K562 (cell line): ENCODE measurements around the gene BSPRY. TPM values are rescaled to one million over a fixed set of nuclear protein-coding genes. Genes with fewer than 3 reads are reported as not detected.
A peak's percentile ranks its signal among the peaks of the same experiment; 100 is the strongest.

Source experiments
- ARNT ChIP-seq, 2 experiments: fragments of 450-650 bp; IDR thresholded peaks; 2 replicates each; pipeline ENCODE4 v1.6.1; 2016; ENCODE audit warnings: mild to moderate bottlenecking in 1 of 2
- CHCHD3 ChIP-seq: fragments of 250-450 bp; sonication (Bioruptor Pico); IDR thresholded peaks from 2 replicates; pipeline ENCODE4 v2.1.2; 2022; ENCODE audit warnings: mild to moderate bottlenecking
- EZH2 ChIP-seq: IDR thresholded peaks from 2 replicates; pipeline ENCODE4 v1.6.1; 2012; ENCODE audit warnings: low read depth, mild to moderate bottlenecking, inconsistent platforms, low read length, borderline replicate concordance
- FOXM1 ChIP-seq, 2 experiments: fragments of 450-650 bp in 1 of 2; sonication (generic) in 1 of 2; formaldehyde crosslinking in 1 of 2; IDR thresholded peaks; 2 replicates each; pipeline versions ENCODE4 v1.6.1 to v1.9.0; 2017 to 2022; ENCODE audit warnings: low read depth in 2 of 2, mild to moderate bottlenecking in 2 of 2, missing genetic modification reagents in 1 of 2, moderate library complexity in 1 of 2
- FUS ChIP-seq: fragments of 200-400 bp; formaldehyde crosslinking; optimal IDR thresholded peaks from 2 replicates; pipeline ENCODE3; 2017; ENCODE audit warnings: low read depth, low read length
- KDM2B ChIP-seq: fragments of 250-450 bp; sonication (Bioruptor Pico); IDR thresholded peaks from 2 replicates; pipeline ENCODE4 v1.8.0; 2021; ENCODE audit warnings: mild to moderate bottlenecking, moderate library complexity
- KDM5B ChIP-seq: fragments of 200-600 bp; sonication (generic); IDR thresholded peaks from 2 replicates; pipeline ENCODE4 v1.6.1; 2012; ENCODE audit warnings: low read depth, mild to moderate bottlenecking, moderate library complexity, low read length, control low read depth, inconsistent platforms; ENCODE audit not compliant: insufficient replicate concordance
- KLF10 ChIP-seq: fragments of 250-450 bp; sonication (Bioruptor Pico); IDR thresholded peaks from 2 replicates; pipeline ENCODE4 v1.6.1; 2021; ENCODE audit warnings: matching md5 sums
- KLF13 ChIP-seq: fragments of 450-650 bp; IDR thresholded peaks from 2 replicates; pipeline ENCODE4 v1.6.1; 2016; ENCODE audit warnings: missing genetic modification characterization, low read depth, mild to moderate bottlenecking, missing compliant biosample characterization, moderate library complexity, borderline replicate concordance
- LCOR ChIP-seq: sonication (generic); formaldehyde crosslinking; IDR thresholded peaks from 2 replicates; pipeline ENCODE4 v1.8.0; 2022; ENCODE audit warnings: mild to moderate bottlenecking, missing genetic modification reagents
- NCOR1 ChIP-seq: fragments of 450-650 bp; IDR thresholded peaks from 2 replicates; pipeline ENCODE4 v1.6.1; 2016; ENCODE audit warnings: mild to moderate bottlenecking, moderate library complexity
- NFYB ChIP-seq: IDR thresholded peaks from 2 replicates; pipeline ENCODE4 v1.6.1; 2011; ENCODE audit warnings: mild to moderate bottlenecking, moderate library complexity; ENCODE audit not compliant: insufficient read length; ENCODE audit errors: extremely low read depth
- POLR2H ChIP-seq: IDR thresholded peaks from 2 replicates; pipeline ENCODE4 v1.6.1; 2016; ENCODE audit warnings: missing genetic modification characterization, low read depth, mild to moderate bottlenecking, control low read depth, missing compliant biosample characterization, moderate library complexity
- SMAD3 ChIP-seq: fragments of 450-650 bp; formaldehyde crosslinking; conservative IDR thresholded peaks from 2 replicates; pipeline ENCODE4 v1.4.0; 2020; ENCODE audit warnings: mild to moderate bottlenecking
- TSHZ1 ChIP-seq: fragments of 250-450 bp; sonication (Bioruptor Pico); IDR thresholded peaks from 2 replicates; pipeline ENCODE4 v1.4.0; 2020; ENCODE audit warnings: mild to moderate bottlenecking, moderate library complexity
- ZNF764 ChIP-seq: fragments of 250-450 bp; sonication (Bioruptor Pico); IDR thresholded peaks from 2 replicates; pipeline ENCODE4 v1.4.0; 2020; ENCODE audit warnings: low read depth, mild to moderate bottlenecking, moderate library complexity
- polyA plus RNA-seq, 8 experiments: library from polyadenylated mRNA; depleted of rRNA in 4 of 8; stranded (reverse) in 5 of 8; unstranded in 3 of 8; fragments of >200 nt; fragmentation: Nextera tagmentation in 2 of 8; fragmentation: Illumina TruSeq in 1 of 8; extraction: Ambion mirVana in 2 of 8; extraction: Trizol in 1 of 8; gene quantifications; 2 replicates each; pipeline versions ENCODE4 v1.2.1 to v1.2.3, GENCODE V29; 2011 to 2014; ENCODE audit warnings: inconsistent platforms in 1 of 8, missing spikeins in 1 of 8
- total RNA-seq, 7 experiments: library from RNA; depleted of rRNA in 6 of 7; stranded (reverse); fragments of >200 nt in 6 of 7; fragmentation: Illumina TruSeq in 2 of 7; extraction: Trizol in 2 of 7; gene quantifications; 2 replicates each; pipeline versions ENCODE4 v1.2.1 to v1.2.3, GENCODE V29; 2011 to 2021; ENCODE audit warnings: low replicate concordance in 1 of 7
- TF ChIP-seq, protein P1 (sequence below), 3 experiments: fragments of 200-800 bp in 1 of 3; fragments of 250-450 bp in 1 of 3; fragments of 450-650 bp in 1 of 3; sonication (Bioruptor Pico) in 1 of 3; sonication (Bioruptor generic) in 1 of 3; formaldehyde crosslinking in 1 of 3; IDR thresholded peaks; 2 replicates each; pipeline versions ENCODE4 v1.6.1 to v1.8.0; 2016 to 2022; ENCODE audit warnings: mild to moderate bottlenecking in 2 of 3, missing genetic modification characterization in 2 of 3, missing compliant biosample characterization in 1 of 3, moderate library complexity in 1 of 3
- TF ChIP-seq, protein P2 (sequence below): IDR thresholded peaks from 2 replicates; pipeline ENCODE4 v1.6.1; 2014; ENCODE audit warnings: antibody characterized with exemption

The BSPRY gene
- total and polyA plus RNA-seq, 9 of the 15 experiments (the other 6 are each of a cell fraction or from before 2014, with no cell fraction given) = 0.07 to 0.67 (median 0.18) TPM

- TF ChIP-seq KDM2B (CRISPR knock-in tag) (no peak), POLR2H (no peak), ZNF764 (CRISPR knock-in tag) (no peak), LCOR (peak; percentile 51; the same call in 1 of the 2 replicates), KLF10 (CRISPR knock-in tag) (no peak), NFYB (no peak), TSHZ1 (CRISPR knock-in tag) (no peak), ARNT (IDR thresholded peaks at IDR 0.05) (peak; percentile 16 to 86; a peak in 2 of 4 replicates), FOXM1 (IDR thresholded peaks at IDR 0.05; ENCODE audit: low read depth) (peak; percentile 93), FOXM1 (CRISPR knock-in tag; IDR thresholded peaks at IDR 0.05; ENCODE audit: low read depth) (no peak), CHCHD3 (CRISPR knock-in tag) (no peak), KLF13 (tag) (no peak), KDM5B (no peak), SMAD3 (CRISPR knock-in tag) (no peak), EZH2 (no peak), FUS (no peak), NCOR1 (peak; percentile 97)
- TF ChIP-seq, protein P1, sequence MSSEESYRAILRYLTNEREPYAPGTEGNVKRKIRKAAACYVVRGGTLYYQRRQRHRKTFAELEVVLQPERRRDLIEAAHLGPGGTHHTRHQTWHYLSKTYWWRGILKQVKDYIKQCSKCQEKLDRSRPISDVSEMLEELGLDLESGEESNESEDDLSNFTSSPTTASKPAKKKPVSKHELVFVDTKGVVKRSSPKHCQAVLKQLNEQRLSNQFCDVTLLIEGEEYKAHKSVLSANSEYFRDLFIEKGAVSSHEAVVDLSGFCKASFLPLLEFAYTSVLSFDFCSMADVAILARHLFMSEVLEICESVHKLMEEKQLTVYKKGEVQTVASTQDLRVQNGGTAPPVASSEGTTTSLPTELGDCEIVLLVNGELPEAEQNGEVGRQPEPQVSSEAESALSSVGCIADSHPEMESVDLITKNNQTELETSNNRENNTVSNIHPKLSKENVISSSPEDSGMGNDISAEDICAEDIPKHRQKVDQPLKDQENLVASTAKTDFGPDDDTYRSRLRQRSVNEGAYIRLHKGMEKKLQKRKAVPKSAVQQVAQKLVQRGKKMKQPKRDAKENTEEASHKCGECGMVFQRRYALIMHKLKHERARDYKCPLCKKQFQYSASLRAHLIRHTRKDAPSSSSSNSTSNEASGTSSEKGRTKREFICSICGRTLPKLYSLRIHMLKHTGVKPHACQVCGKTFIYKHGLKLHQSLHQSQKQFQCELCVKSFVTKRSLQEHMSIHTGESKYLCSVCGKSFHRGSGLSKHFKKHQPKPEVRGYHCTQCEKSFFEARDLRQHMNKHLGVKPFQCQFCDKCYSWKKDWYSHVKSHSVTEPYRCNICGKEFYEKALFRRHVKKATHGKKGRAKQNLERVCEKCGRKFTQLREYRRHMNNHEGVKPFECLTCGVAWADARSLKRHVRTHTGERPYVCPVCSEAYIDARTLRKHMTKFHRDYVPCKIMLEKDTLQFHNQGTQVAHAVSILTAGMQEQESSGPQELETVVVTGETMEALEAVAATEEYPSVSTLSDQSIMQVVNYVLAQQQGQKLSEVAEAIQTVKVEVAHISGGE (CRISPR knock-in tag; IDR thresholded peaks at IDR 0.05) = peak in 1 of 3 experiments; percentile 81; a peak in 2 of 6 replicates
- TF ChIP-seq, protein P2, sequence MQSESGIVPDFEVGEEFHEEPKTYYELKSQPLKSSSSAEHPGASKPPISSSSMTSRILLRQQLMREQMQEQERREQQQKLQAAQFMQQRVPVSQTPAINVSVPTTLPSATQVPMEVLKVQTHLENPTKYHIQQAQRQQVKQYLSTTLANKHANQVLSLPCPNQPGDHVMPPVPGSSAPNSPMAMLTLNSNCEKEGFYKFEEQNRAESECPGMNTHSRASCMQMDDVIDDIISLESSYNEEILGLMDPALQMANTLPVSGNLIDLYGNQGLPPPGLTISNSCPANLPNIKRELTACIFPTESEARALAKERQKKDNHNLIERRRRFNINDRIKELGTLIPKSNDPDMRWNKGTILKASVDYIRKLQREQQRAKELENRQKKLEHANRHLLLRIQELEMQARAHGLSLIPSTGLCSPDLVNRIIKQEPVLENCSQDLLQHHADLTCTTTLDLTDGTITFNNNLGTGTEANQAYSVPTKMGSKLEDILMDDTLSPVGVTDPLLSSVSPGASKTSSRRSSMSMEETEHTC = peak; percentile 45; the same call in 1 of the 2 replicates
These were observed 19.9 kb downstream of the BSPRY start (continued) for GRCh38 chr9:113368982-113369854.
